ENCODE measurements around the gene FAM219A.
"Not testable (repeated sequence)": the region's sequence is repeated elsewhere in the genome, so short reads cannot be mapped to it uniquely, and the experiment has no call there.

Gene FAM219A

DNA sequence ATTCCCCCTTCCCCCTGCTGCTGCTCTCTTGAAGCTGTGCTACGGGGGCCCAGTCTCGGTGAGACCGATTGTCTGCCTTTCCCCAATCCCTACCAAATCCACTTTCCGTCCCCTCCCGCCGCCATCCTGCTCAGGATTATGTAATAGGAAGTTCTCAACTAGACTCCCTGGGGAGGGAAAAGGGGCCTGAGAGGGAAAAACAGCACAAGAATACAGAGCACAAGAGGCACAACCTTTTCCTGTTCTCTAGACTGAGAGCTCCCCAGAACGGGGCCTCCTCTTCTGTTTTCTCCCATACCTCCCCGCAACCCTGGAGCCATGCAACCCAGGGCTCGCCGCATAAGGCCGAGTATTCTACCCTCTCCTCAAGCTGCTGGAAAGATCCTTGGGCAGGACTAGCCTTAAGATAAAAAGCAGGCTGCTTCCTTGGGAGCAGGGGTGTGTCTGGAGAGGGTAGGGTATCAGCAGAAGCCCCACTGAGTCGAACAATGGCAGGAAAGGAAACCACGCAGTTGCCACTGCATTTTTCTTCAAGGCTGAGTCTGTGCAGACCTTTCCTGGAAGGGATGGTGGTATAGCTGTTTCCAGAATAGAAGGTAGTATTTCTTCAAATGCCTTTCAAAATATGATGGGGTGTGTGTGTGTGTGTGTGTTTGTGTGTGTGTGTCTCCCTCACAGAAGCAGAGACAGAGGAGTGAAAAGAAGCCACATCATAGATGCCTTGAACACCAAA, 94.6 kb downstream of the FAM219A start:
- no peak for DNase-seq (ENCODE audit: extremely low read depth, low read depth)
- no peak for TF ChIP-seq CTCF (IDR thresholded peaks at IDR 0.05; ENCODE audit: low read depth, low read length, missing control alignments)
- H3K4me3 ChIP-seq (replicated peaks; ENCODE audit: low read depth, low read length) = no peak overlapping the region

GRCh38 chr9:34362614-34363214, 95.7 kb downstream of the FAM219A start:
- no peak for TF ChIP-seq CTCF (IDR thresholded peaks at IDR 0.05; ENCODE audit: low read depth, low read length, missing control alignments)
- no peak for DNase-seq (ENCODE audit: extremely low read depth, low read depth)
- H3K4me3 ChIP-seq (replicated peaks; ENCODE audit: low read depth, low read length) = no peak overlapping the region

DNA sequence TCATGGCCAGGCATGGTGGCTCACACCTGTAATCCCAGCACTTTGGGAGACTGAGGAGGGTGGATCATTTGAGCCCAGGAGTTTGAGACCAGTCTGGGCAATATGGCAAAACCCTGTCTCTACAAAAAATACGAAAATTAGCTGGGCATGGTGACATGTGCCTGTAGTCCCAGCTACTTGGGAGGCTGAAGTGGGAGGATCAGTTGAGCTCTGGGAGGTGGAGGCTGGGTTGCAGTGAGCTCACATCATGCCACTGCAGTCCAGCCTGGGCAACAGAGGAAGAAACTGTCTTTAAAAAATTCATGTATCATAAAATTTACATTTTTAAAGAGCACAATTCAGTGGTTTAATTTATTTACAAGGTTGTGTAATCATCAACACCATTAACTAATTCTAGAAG, 105.4 kb downstream of the FAM219A start:
- not testable (repeated sequence) for DNase-seq (ENCODE audit: extremely low read depth, low read depth); H3K4me3 ChIP-seq (replicated peaks; ENCODE audit: low read depth, low read length)

GRCh38 chr9:34352122-34352652, 106.2 kb downstream of the FAM219A start:
- not testable (repeated sequence) for DNase-seq (ENCODE audit: extremely low read depth, low read depth); H3K4me3 ChIP-seq (replicated peaks; ENCODE audit: low read depth, low read length)

DNA sequence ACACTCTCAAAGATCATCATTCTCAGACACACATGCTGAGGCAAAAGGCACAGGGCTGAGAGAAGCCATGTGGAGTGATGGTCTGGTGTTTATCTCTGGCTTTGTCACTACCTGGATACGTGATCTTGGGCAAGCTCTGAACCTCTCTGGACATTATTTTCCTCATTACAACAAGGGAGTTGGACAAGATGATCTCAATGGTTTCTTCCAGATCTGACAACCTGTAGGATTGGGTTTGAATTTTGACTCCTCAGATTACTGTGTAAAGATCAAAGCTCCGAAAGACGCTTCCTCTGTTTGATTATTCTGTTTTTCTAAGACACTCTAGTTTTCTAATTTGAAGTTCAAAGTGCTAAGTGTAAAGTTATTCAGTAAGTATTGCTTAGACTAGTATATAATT, 109.0 kb downstream of the FAM219A start:
- DNase-seq (ENCODE audit: extremely low read depth, low read depth) = no peak
- no peak overlapping the region for H3K4me3 ChIP-seq (replicated peaks; ENCODE audit: low read depth, low read length)
- no peak for TF ChIP-seq CTCF (IDR thresholded peaks at IDR 0.05; ENCODE audit: low read depth, low read length, missing control alignments)
